Keratinocyte (primary cell): Measurements from ENCODE around the gene GJA3.

Source experiments
- CTCF ChIP-seq, 3 experiments: IDR thresholded peaks in 1 of 3; conservative IDR thresholded peaks in 1 of 3; optimal IDR thresholded peaks in 1 of 3; 2 replicates in 2 of 3; 3 replicates in 1 of 3; pipeline versions ENCODE3 to v1.5.1; 2011; ENCODE audit warnings: low read length in 3 of 3, mild to moderate bottlenecking in 3 of 3, moderate library complexity in 2 of 3, control low read depth in 1 of 3, inconsistent platforms in 1 of 3; ENCODE audit not compliant: insufficient read depth in 2 of 3; ENCODE audit errors: extremely low read depth in 1 of 3
- EZH2 ChIP-seq: IDR thresholded peaks from one replicate; pipeline ENCODE4 v1.6.1; 2012; ENCODE audit warnings: inconsistent platforms, mild to moderate bottlenecking, low read length, moderate library complexity

- no peak for TF ChIP-seq CTCF (optimal IDR thresholded peaks at IDR 0.05 in 1 of 3, IDR thresholded peaks at IDR 0.05 in 1 of 3, conservative IDR thresholded peaks at IDR 0.05 in 1 of 3; ENCODE audit: extremely low read depth in 1 of 3, insufficient read depth in 2 of 3, low read length in 3 of 3)
- no peak for TF ChIP-seq EZH2
These were observed 14.5 kb upstream of the GJA3 start for GRCh38 chr13:20175406-20175794.
